Vagina (tissue), 2 donors: Measurements from ENCODE around the gene GALNT11.

Experiments used
- CTCF ChIP-seq, 3 experiments: fragments of 450-650 bp in 2 of 3; fragments of 200-600 bp in 1 of 3; sonication (generic) in 1 of 3; IDR thresholded peaks; one replicate each; pipeline ENCODE4 v1.5.1; 2017 to 2019; ENCODE audit warnings: antibody characterized with exemption in 3 of 3, mild to moderate bottlenecking in 2 of 3, moderate library complexity in 2 of 3
- POLR2A ChIP-seq, 2 donors: fragments of 450-650 bp; IDR thresholded peaks; one replicate each; pipeline ENCODE4 v1.6.1; 2017; ENCODE audit warnings: antibody characterized with exemption in 2 of 2, mild to moderate bottlenecking in 2 of 2, moderate library complexity in 2 of 2
- POLR2AphosphoS5 ChIP-seq, 2 donors: sonication (generic); formaldehyde crosslinking; IDR thresholded peaks; one replicate each; pipeline ENCODE4 v1.9.0; 2017; ENCODE audit warnings: antibody characterized with exemption in 2 of 2, mild to moderate bottlenecking in 2 of 2, low read depth in 1 of 2; ENCODE audit not compliant: insufficient read depth in 1 of 2

GRCh38 chr7:152112829-152113228 lies 87.4 kb downstream of the GALNT11 start:
- TF ChIP-seq CTCF (IDR thresholded peaks at IDR 0.05) (no peak), POLR2A (IDR thresholded peaks at IDR 0.05) (no peak), POLR2AphosphoS5 (IDR thresholded peaks at IDR 0.05; ENCODE audit: insufficient read depth in 1 of 2, low read depth in 1 of 2) (no peak)
